ENCODE measurements around the gene ADCY2.

DNA sequence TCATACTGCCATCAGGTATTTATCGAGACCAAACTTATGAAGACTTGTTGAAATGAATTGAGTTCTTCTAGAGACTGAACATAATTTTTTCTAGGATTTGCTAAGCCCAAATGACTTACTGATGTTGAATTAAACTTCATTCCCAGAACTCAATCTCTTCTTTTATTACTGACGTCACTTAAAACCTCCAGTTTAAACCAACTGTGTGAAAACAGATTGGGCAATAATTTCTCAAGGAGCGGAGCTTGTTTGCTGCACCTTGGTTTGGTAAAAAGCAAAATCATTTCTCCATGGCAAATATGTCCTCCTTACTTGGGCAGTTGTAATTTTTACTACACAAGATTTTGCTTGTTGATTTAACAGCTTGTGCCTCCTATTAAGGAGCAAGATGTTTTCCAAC, 417.6 kb downstream of the ADCY2 start:
- TF ChIP-seq, protein P1, sequence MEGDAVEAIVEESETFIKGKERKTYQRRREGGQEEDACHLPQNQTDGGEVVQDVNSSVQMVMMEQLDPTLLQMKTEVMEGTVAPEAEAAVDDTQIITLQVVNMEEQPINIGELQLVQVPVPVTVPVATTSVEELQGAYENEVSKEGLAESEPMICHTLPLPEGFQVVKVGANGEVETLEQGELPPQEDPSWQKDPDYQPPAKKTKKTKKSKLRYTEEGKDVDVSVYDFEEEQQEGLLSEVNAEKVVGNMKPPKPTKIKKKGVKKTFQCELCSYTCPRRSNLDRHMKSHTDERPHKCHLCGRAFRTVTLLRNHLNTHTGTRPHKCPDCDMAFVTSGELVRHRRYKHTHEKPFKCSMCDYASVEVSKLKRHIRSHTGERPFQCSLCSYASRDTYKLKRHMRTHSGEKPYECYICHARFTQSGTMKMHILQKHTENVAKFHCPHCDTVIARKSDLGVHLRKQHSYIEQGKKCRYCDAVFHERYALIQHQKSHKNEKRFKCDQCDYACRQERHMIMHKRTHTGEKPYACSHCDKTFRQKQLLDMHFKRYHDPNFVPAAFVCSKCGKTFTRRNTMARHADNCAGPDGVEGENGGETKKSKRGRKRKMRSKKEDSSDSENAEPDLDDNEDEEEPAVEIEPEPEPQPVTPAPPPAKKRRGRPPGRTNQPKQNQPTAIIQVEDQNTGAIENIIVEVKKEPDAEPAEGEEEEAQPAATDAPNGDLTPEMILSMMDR (tag by site-specific recombination; IDR thresholded peaks at IDR 0.05): no peak
- TF ChIP-seq, protein P2, sequence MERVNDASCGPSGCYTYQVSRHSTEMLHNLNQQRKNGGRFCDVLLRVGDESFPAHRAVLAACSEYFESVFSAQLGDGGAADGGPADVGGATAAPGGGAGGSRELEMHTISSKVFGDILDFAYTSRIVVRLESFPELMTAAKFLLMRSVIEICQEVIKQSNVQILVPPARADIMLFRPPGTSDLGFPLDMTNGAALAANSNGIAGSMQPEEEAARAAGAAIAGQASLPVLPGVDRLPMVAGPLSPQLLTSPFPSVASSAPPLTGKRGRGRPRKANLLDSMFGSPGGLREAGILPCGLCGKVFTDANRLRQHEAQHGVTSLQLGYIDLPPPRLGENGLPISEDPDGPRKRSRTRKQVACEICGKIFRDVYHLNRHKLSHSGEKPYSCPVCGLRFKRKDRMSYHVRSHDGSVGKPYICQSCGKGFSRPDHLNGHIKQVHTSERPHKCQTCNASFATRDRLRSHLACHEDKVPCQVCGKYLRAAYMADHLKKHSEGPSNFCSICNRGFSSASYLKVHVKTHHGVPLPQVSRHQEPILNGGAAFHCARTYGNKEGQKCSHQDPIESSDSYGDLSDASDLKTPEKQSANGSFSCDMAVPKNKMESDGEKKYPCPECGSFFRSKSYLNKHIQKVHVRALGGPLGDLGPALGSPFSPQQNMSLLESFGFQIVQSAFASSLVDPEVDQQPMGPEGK (tag by site-specific recombination; IDR thresholded peaks at IDR 0.05): no peak
- TF ChIP-seq, protein P3, sequence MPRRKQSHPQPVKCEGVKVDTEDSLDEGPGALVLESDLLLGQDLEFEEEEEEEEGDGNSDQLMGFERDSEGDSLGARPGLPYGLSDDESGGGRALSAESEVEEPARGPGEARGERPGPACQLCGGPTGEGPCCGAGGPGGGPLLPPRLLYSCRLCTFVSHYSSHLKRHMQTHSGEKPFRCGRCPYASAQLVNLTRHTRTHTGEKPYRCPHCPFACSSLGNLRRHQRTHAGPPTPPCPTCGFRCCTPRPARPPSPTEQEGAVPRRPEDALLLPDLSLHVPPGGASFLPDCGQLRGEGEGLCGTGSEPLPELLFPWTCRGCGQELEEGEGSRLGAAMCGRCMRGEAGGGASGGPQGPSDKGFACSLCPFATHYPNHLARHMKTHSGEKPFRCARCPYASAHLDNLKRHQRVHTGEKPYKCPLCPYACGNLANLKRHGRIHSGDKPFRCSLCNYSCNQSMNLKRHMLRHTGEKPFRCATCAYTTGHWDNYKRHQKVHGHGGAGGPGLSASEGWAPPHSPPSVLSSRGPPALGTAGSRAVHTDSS (tag by site-specific recombination; IDR thresholded peaks at IDR 0.05): no peak
- TF ChIP-seq ZNF350 (tag by site-specific recombination; IDR thresholded peaks at IDR 0.05) (no peak), MEIS1 (CRISPR knock-in tag; IDR thresholded peaks at IDR 0.05; ENCODE audit: borderline replicate concordance) (no peak), ZNF514 (tag by site-specific recombination; IDR thresholded peaks at IDR 0.05) (no peak)
- TF ChIP-seq, protein P4, sequence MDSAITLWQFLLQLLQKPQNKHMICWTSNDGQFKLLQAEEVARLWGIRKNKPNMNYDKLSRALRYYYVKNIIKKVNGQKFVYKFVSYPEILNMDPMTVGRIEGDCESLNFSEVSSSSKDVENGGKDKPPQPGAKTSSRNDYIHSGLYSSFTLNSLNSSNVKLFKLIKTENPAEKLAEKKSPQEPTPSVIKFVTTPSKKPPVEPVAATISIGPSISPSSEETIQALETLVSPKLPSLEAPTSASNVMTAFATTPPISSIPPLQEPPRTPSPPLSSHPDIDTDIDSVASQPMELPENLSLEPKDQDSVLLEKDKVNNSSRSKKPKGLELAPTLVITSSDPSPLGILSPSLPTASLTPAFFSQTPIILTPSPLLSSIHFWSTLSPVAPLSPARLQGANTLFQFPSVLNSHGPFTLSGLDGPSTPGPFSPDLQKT (IDR thresholded peaks at IDR 0.05; ENCODE audit: borderline replicate concordance, low read depth, low read length): no peak
- TF ChIP-seq, protein P5, sequence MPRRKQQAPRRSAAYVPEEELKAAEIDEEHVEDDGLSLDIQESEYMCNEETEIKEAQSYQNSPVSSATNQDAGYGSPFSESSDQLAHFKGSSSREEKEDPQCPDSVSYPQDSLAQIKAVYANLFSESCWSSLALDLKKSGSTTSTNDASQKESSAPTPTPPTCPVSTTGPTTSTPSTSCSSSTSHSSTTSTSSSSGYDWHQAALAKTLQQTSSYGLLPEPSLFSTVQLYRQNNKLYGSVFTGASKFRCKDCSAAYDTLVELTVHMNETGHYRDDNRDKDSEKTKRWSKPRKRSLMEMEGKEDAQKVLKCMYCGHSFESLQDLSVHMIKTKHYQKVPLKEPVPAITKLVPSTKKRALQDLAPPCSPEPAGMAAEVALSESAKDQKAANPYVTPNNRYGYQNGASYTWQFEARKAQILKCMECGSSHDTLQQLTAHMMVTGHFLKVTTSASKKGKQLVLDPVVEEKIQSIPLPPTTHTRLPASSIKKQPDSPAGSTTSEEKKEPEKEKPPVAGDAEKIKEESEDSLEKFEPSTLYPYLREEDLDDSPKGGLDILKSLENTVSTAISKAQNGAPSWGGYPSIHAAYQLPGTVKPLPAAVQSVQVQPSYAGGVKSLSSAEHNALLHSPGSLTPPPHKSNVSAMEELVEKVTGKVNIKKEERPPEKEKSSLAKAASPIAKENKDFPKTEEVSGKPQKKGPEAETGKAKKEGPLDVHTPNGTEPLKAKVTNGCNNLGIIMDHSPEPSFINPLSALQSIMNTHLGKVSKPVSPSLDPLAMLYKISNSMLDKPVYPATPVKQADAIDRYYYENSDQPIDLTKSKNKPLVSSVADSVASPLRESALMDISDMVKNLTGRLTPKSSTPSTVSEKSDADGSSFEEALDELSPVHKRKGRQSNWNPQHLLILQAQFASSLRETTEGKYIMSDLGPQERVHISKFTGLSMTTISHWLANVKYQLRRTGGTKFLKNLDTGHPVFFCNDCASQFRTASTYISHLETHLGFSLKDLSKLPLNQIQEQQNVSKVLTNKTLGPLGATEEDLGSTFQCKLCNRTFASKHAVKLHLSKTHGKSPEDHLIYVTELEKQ (tag by site-specific recombination; IDR thresholded peaks at IDR 0.05; ENCODE audit: borderline replicate concordance): no peak

Measured in HEK293 (cell line).